Measurements from ENCODE around the gene UNC5B.

Gene UNC5B

GRCh38 chr10:71292624-71293445 lies 80.5 kb downstream of the UNC5B start:
- Mint-ChIP-seq H3K4me1 (no peaks in the 10 kb centered on the region), H3K27ac (peak overlapping the region; percentile 78), H3K27me3 (ENCODE audit: low read depth, poor library complexity) (peaks cover 2% of the 10 kb centered on the region), H3K36me3 (ENCODE audit: low read depth) (peaks cover 72% of the 10 kb centered on the region), H3K9me3 (no peaks in the 10 kb centered on the region), H3K4me3 (no peak overlapping the region)
- DNase-seq: no peak
- TF ChIP-seq, protein P1, sequence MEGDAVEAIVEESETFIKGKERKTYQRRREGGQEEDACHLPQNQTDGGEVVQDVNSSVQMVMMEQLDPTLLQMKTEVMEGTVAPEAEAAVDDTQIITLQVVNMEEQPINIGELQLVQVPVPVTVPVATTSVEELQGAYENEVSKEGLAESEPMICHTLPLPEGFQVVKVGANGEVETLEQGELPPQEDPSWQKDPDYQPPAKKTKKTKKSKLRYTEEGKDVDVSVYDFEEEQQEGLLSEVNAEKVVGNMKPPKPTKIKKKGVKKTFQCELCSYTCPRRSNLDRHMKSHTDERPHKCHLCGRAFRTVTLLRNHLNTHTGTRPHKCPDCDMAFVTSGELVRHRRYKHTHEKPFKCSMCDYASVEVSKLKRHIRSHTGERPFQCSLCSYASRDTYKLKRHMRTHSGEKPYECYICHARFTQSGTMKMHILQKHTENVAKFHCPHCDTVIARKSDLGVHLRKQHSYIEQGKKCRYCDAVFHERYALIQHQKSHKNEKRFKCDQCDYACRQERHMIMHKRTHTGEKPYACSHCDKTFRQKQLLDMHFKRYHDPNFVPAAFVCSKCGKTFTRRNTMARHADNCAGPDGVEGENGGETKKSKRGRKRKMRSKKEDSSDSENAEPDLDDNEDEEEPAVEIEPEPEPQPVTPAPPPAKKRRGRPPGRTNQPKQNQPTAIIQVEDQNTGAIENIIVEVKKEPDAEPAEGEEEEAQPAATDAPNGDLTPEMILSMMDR (IDR thresholded peaks at IDR 0.05): no peak

- no peak for DNase-seq
- TF ChIP-seq, protein P1 (IDR thresholded peaks at IDR 0.05): no peak
- peak overlapping the region; percentile 78 for H3K27ac Mint-ChIP-seq
- no peak overlapping the region for H3K4me3 Mint-ChIP-seq
- H3K9me3 Mint-ChIP-seq: no peaks in the 10 kb centered on the region
- H3K27me3 Mint-ChIP-seq (ENCODE audit: low read depth, poor library complexity): peaks cover 2% of the 10 kb centered on the region
- H3K4me1 Mint-ChIP-seq: no peaks in the 10 kb centered on the region
- peaks cover 72% of the 10 kb centered on the region for H3K36me3 Mint-ChIP-seq (ENCODE audit: low read depth)
Observed at GRCh38 chr10:71293446-71294084, 81.2 kb downstream of the UNC5B start.

GRCh38 chr10:71294091-71294561 lies 81.8 kb downstream of the UNC5B start:
- Mint-ChIP-seq H3K27me3 (ENCODE audit: low read depth, poor library complexity) (peaks cover 2% of the 10 kb centered on the region), H3K36me3 (ENCODE audit: low read depth) (peaks cover 68% of the 10 kb centered on the region), H3K4me1 (no peaks in the 10 kb centered on the region), H3K9me3 (no peaks in the 10 kb centered on the region), H3K4me3 (no peak overlapping the region), H3K27ac (no peak overlapping the region)
- TF ChIP-seq, protein P1 (IDR thresholded peaks at IDR 0.05): no peak
- no peak for DNase-seq

GRCh38 chr10:71294856-71295255 lies 82.5 kb downstream of the UNC5B start:
- Mint-ChIP-seq H3K27me3 (ENCODE audit: low read depth, poor library complexity) (no peaks in the 10 kb centered on the region), H3K4me1 (no peaks in the 10 kb centered on the region), H3K27ac (no peak overlapping the region), H3K9me3 (no peaks in the 10 kb centered on the region), H3K4me3 (no peak overlapping the region), H3K36me3 (ENCODE audit: low read depth) (peaks cover 69% of the 10 kb centered on the region)
- no peak for DNase-seq
- TF ChIP-seq, protein P1 (IDR thresholded peaks at IDR 0.05): no peak

GRCh38 chr10:71295641-71296040 lies 83.3 kb downstream of the UNC5B start:
- no peaks in the 10 kb centered on the region for H3K27me3 Mint-ChIP-seq (ENCODE audit: low read depth, poor library complexity)
- no peak for DNase-seq
- TF ChIP-seq, protein P1 (IDR thresholded peaks at IDR 0.05): no peak
- H3K36me3 Mint-ChIP-seq (ENCODE audit: low read depth): peaks cover 68% of the 10 kb centered on the region
- no peak overlapping the region for H3K27ac Mint-ChIP-seq
- H3K9me3 Mint-ChIP-seq: no peaks in the 10 kb centered on the region
- H3K4me1 Mint-ChIP-seq: no peaks in the 10 kb centered on the region
- no peak overlapping the region for H3K4me3 Mint-ChIP-seq

All from nephron progenitor cell (in vitro differentiated cells).